ENCODE data around the gene ASXL1. TPM values are rescaled to one million over a fixed set of nuclear protein-coding genes. Genes with fewer than 3 reads are reported as not detected.

Gene ASXL1
- polyA plus RNA-seq, 1 donor (not counting 4 experiments of a cell fraction or from before 2014, with no cell fraction given): 20.0 TPM

DNA sequence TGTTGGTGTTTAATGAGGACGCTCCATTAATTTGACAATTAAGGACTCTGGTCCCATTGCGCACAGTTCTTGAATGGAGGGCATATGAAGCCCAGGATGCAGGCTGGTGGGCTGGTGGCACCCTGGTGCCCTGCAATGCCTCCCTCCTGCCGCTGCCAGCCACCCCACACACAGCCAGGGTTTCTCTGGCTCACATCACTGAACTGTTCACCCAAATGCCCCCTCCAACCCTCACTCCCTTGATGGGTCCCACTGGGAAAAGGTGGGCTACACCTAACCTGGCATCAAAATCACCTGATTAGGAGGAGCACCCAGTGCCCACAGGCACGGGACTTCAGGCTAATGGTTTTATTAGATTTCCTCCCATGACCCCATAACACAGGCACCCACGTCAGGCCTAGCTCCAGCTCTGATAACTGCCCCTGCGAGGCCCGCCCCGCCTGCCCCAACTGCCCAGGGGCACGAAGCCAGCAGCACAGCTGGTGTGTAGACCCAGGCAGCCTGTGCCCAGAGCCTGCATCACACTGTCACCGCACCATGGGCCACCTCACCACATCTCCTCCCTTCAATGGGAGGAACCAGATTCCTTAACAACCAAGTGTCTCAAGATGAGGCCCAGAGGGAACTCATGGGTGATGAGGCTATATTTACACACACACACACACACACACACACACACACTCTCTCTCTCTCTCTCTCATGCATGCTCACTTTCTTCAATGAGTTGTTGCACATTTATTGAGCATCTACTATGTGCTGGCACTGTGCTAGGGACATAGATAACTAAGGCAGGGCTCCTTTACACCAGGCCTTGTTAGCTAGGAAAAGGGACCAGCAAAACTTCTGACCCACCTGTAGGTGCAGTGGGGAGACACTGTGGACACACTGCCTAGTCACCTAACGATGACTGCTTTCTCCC lies 119.7 kb downstream of the ASXL1 start:
- H3K9me1 ChIP-seq (ENCODE audit: control insufficient read depth, extremely low read depth, insufficient read depth, low read length): no peaks in the 10 kb centered on the region
- H4K20me1 ChIP-seq (ENCODE audit: control insufficient read depth, extremely low read depth, insufficient read depth, low read length): no peaks in the 10 kb centered on the region
- peaks cover 7% of the 10 kb centered on the region for H3K4me1 ChIP-seq (ENCODE audit: control insufficient read depth, extremely low read depth, insufficient read depth, low read length)
- no peak overlapping the region for H3K4me3 ChIP-seq (ENCODE audit: control insufficient read depth in 2 of 3, extremely low read depth in 1 of 3, insufficient read depth in 2 of 3, low read depth in 1 of 3, low read length in 3 of 3)
- TF ChIP-seq, protein P1, sequence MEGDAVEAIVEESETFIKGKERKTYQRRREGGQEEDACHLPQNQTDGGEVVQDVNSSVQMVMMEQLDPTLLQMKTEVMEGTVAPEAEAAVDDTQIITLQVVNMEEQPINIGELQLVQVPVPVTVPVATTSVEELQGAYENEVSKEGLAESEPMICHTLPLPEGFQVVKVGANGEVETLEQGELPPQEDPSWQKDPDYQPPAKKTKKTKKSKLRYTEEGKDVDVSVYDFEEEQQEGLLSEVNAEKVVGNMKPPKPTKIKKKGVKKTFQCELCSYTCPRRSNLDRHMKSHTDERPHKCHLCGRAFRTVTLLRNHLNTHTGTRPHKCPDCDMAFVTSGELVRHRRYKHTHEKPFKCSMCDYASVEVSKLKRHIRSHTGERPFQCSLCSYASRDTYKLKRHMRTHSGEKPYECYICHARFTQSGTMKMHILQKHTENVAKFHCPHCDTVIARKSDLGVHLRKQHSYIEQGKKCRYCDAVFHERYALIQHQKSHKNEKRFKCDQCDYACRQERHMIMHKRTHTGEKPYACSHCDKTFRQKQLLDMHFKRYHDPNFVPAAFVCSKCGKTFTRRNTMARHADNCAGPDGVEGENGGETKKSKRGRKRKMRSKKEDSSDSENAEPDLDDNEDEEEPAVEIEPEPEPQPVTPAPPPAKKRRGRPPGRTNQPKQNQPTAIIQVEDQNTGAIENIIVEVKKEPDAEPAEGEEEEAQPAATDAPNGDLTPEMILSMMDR (optimal IDR thresholded peaks at IDR 0.05 in 1 of 3, IDR thresholded peaks at IDR 0.05 in 1 of 3, conservative IDR thresholded peaks at IDR 0.05 in 1 of 3; ENCODE audit: extremely low read depth in 1 of 3, insufficient read depth in 2 of 3, low read length in 3 of 3): no peak
- TF ChIP-seq EZH2 (IDR thresholded peaks at IDR 0.05; ENCODE audit: low read length): no peak
- DNase-seq (ENCODE audit: low read depth, low spot score) (no peak), FAIRE-seq (no peak)
- H3K4me2 ChIP-seq (ENCODE audit: control insufficient read depth, extremely low read depth, insufficient read depth, low read depth, low read length): no peak overlapping the region
- H3K9ac ChIP-seq (ENCODE audit: control insufficient read depth, extremely low read depth, insufficient read depth, low read length): no peak overlapping the region
- peaks cover 32% of the 10 kb centered on the region for H3K27me3 ChIP-seq (ENCODE audit: control insufficient read depth, extremely low read depth, insufficient read depth, low read length)
- dilution Hi-C loops (cut with MboI; ENCODE audit: extremely low pct_ligation_motif_present, low sequenced_read_pairs): no loop called here
- H2AFZ ChIP-seq (ENCODE audit: control insufficient read depth, low read length): no peak overlapping the region
- no peaks in the 10 kb centered on the region for H3K9me3 ChIP-seq (ENCODE audit: control insufficient read depth, low read depth, low read length)
- H3K79me2 ChIP-seq (ENCODE audit: control insufficient read depth, insufficient read depth, low read length): no peaks in the 10 kb centered on the region
- H3K36me3 ChIP-seq (ENCODE audit: control insufficient read depth in 2 of 2, extremely low read depth in 1 of 2, insufficient read depth in 2 of 2, low read length in 2 of 2): no peaks in the 10 kb centered on the region
- H3K27ac ChIP-seq (ENCODE audit: control insufficient read depth, insufficient read depth, low read length): no peak overlapping the region

DNA sequence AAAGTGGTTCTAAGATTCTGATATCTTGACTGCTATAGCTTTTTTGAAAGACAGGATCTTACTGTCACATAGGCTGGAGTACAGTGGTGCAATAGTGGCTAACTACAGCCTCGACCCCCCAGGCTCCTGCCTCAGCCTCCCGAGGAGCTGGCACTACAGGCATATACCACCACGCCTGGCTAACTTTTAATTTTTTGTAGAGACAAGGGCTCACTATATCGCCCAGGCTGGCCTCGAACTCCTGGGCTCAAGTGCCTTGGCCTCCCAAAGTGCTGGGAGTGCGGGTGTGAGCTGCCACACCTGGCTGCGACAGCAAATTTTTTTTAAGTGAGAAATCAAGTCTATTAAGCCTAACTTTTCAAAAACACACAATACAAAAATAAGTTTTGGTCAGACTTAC lies 120.4 kb downstream of the ASXL1 start:
- H3K4me3 ChIP-seq (ENCODE audit: control insufficient read depth in 2 of 3, extremely low read depth in 1 of 3, insufficient read depth in 2 of 3, low read depth in 1 of 3, low read length in 3 of 3): no peak overlapping the region
- no peak overlapping the region for H2AFZ ChIP-seq (ENCODE audit: control insufficient read depth, low read length)
- H3K9me1 ChIP-seq (ENCODE audit: control insufficient read depth, extremely low read depth, insufficient read depth, low read length): no peaks in the 10 kb centered on the region
- H3K4me2 ChIP-seq (ENCODE audit: control insufficient read depth, extremely low read depth, insufficient read depth, low read depth, low read length): no peak overlapping the region
- FAIRE-seq: no peak
- DNase-seq (ENCODE audit: low read depth, low spot score): no peak
- H3K79me2 ChIP-seq (ENCODE audit: control insufficient read depth, insufficient read depth, low read length): no peaks in the 10 kb centered on the region
- dilution Hi-C loops (cut with MboI; ENCODE audit: extremely low pct_ligation_motif_present, low sequenced_read_pairs): no loop called here
- H3K9ac ChIP-seq (ENCODE audit: control insufficient read depth, extremely low read depth, insufficient read depth, low read length): no peak overlapping the region
- peaks cover 7% of the 10 kb centered on the region for H3K4me1 ChIP-seq (ENCODE audit: control insufficient read depth, extremely low read depth, insufficient read depth, low read length)
- no peaks in the 10 kb centered on the region for H4K20me1 ChIP-seq (ENCODE audit: control insufficient read depth, extremely low read depth, insufficient read depth, low read length)
- no peaks in the 10 kb centered on the region for H3K9me3 ChIP-seq (ENCODE audit: control insufficient read depth, low read depth, low read length)
- no peaks in the 10 kb centered on the region for H3K36me3 ChIP-seq (ENCODE audit: control insufficient read depth in 2 of 2, extremely low read depth in 1 of 2, insufficient read depth in 2 of 2, low read length in 2 of 2)
- peaks cover 32% of the 10 kb centered on the region for H3K27me3 ChIP-seq (ENCODE audit: control insufficient read depth, extremely low read depth, insufficient read depth, low read length)
- no peak for TF ChIP-seq EZH2 (IDR thresholded peaks at IDR 0.05; ENCODE audit: low read length)
- TF ChIP-seq, protein P1 (optimal IDR thresholded peaks at IDR 0.05 in 1 of 3, IDR thresholded peaks at IDR 0.05 in 1 of 3, conservative IDR thresholded peaks at IDR 0.05 in 1 of 3; ENCODE audit: extremely low read depth in 1 of 3, insufficient read depth in 2 of 3, low read length in 3 of 3): no peak
- H3K27ac ChIP-seq (ENCODE audit: control insufficient read depth, insufficient read depth, low read length): no peak overlapping the region

All from keratinocyte (primary cell).